Stimulated activated CD4-positive, alpha-beta T cell treated with anti-CD3 and anti-CD28 coated beads, Interleukin-4, amount 100 ng/mL, for 4 hours (primary cell): ENCODE measurements around the gene CERCAM.

Experiments
- DNase-seq, 2 experiments: peaks; one replicate each; pipeline ENCODE4 v3.0.0-alpha.2; 2020

The CERCAM gene, protein sequence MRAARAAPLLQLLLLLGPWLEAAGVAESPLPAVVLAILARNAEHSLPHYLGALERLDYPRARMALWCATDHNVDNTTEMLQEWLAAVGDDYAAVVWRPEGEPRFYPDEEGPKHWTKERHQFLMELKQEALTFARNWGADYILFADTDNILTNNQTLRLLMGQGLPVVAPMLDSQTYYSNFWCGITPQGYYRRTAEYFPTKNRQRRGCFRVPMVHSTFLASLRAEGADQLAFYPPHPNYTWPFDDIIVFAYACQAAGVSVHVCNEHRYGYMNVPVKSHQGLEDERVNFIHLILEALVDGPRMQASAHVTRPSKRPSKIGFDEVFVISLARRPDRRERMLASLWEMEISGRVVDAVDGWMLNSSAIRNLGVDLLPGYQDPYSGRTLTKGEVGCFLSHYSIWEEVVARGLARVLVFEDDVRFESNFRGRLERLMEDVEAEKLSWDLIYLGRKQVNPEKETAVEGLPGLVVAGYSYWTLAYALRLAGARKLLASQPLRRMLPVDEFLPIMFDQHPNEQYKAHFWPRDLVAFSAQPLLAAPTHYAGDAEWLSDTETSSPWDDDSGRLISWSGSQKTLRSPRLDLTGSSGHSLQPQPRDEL

GRCh38 chr9:128420651-128421481, at the start of gene CERCAM:
Gene CERCAM (plus strand): TSS chr9:128420857. CDS start chr9:128420878, 21 bp downstream.
- DNase-seq, result peak; percentile 30 to 49

DNA sequence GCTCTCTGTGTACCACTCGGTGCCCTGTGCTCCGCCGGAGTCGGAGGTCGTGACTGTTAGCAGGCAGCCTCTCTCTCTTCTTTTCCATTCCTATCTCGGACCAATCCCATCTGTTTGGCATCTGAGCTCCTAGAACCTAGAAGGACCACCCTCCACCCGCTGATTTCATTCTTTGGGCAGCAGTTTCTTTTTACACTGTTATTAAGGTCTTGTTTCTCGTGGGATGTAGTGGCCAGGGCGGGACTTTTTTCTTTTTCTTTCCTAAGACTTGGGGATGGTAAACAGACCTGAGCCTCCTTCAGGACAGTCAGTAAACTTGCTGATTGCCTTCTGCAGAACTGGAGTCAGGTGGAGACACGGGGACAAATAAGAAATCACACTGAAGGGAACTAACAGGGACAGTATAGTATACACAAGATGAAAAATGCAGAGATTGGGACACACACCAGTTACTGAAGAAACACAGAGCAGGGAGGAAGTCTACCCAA, 49.0 kb upstream of the CERCAM start:
- DNase-seq, result no peak

DNA sequence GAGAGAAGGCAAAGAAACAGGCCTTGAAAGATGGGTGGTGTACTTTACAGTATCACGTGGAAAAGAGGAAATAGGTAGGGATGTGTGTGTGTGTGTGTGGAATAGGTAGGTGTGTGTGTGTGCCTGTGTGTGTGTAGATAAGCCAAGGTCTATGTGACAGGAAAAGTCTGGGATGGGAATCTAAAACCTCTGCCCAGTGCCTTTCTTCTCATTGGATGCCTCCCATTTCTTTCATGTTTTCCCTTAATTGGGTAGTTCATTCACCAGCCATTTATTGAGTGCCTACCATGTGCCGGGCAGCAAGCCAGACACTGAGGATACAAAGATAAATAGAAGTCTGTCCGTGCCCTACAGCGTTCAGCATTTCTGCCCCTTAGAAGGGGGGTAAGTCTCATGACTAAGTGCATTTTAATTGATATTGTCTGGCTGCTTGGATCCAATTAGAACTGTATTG, 48.4 kb upstream of the CERCAM start:
- DNase-seq, result no peak

DNA sequence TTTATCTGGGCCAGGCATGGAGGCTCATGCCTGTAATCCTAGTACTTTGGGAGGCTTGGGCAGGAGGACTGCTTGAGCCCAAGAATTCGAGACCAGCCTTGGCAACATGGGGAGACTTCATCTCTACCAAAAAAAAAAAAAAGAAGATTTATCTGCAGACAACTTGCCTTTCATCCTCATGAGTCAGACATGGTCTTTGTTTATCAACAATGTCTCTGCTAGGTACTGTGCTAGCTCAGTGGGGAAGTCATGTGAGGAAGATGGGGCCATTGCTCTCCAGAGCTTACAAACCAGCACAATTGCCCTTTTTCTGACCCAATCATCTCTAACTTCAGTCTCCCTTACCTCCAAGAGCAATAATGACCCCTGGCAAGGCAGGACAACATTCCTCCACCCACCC, 47.9 kb upstream of the CERCAM start:
- no peak for DNase-seq

DNA sequence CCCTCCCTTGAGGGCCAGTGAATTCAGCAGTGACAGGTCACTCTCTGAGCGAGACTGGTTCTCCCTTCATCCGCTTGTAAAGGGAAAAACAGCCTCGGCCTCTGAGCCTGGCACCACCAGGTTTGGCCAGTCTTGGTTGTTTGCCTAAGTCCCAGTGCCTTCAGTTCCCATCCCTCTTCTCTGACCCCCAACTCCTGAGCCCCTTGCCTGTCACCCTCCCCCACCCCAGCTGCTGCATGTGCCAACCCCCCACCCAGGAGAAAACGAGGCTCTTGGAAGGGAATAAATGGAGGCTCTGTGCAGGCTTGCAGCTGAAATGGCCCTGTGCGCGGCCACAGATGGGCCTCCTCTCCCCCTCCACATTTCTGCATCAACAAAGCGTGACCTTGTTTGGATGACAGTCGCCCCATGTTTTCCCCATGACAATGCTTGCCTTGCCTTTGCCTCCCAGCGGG, 46.4 kb upstream of the CERCAM start:
- no peak for DNase-seq

- no peak for DNase-seq
Measured at GRCh38 chr9:128375865-128376264, 44.8 kb upstream of the CERCAM start.

DNA sequence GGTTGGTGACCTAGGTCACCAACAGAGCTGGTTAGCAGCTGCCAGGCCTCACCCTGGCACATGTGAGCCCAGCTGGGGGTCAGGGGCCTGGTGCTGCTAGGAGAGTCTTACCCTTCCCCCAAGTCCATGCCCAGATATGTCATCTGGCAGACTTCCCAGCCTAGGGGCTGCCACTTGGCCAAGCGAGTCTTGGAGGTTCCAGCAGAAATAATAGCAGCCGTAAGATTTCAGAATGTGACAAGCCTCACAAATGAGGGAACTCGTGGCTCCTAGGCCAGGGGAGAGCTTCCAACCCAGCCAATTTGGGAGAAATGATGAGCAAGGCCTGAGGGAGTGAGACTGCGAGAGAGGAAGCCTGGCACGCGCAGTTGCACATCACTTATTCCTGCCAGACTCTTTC, 38.4 kb upstream of the CERCAM start:
- no peak for DNase-seq

- no peak for DNase-seq
Measured at GRCh38 chr9:128383007-128383753, 37.5 kb upstream of the CERCAM start.

DNA sequence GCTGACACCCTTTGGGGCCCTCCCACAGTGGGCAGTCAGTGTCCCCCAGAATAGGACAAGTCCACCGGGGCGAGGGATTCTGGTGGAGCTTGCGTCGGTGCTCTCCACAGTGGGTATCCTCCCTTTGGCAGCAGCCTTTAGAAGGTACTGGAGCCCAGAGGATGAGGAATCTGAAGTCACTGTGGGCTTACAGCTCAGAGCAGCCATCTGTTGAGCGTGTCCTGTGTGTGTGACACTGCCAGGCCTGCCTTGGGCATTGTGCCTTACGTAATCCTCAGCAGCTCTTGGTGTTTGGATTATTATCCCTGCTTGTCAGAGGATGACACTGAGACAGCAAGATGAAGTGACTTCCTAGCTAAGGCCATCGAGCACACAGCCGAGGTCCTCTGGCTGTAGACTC, 36.9 kb upstream of the CERCAM start:
- DNase-seq, result no peak

GRCh38 chr9:128384801-128385495, 35.7 kb upstream of the CERCAM start:
- no peak for DNase-seq

- DNase-seq, result no peak
Measured at GRCh38 chr9:128385496-128386460, 34.9 kb upstream of the CERCAM start.

DNA sequence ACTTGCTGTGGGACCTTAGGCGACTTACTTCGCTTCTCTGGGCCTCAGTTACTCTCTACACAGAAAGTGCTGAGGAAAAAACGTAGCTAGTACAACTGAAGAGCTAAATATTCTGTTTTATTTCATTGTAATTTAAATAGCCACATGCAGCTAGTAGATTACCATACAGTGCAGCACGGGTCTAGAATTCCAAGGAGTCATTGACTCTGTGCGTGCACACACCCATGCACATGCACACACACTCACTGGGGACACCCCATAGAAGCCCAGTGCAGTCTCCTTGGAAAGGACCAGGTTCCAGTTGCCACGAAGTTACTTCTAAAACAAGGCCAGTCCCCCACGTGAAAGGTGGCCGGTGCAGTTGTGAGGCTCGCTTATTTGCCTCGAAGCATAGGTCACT, 32.5 kb upstream of the CERCAM start:
- DNase-seq, result no peak

DNA sequence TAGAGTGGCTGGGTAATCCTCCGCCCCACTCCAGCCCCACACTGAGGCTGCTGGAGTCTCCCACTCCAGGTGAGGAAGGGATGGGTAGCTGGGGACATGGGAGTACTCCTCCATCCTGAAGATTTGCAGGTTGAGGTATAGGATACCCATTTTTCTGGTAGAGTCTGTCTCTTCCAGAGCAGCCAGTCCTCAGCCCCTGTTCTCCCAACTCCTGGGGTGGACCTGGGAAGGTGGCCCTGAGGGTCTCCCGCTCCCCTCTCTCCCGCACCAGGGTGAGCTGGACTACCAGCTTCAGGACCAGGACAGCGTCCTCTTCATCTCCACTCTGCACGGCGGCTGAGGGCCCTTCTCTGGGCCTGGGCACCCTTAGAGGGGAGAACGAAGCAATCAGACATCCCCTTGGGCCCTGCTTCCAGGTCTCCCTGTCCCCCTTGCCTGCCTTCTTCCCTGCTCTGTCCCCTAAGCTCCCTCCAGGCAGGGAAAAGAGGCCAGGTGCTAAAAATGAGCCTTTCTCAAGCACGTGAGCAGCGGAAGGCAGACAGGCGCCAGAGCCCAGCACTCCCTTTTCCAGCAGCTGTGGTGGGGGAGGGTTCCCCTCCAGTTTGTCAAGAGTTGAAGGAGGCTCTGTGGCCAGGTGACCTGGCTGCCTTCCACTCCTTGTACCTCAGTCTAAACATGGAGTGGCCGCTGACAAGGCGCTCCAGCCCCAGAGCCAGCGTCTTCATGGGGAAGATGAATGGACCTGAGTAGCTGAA, 31.1 kb upstream of the CERCAM start:
- DNase-seq, result no peak

DNA sequence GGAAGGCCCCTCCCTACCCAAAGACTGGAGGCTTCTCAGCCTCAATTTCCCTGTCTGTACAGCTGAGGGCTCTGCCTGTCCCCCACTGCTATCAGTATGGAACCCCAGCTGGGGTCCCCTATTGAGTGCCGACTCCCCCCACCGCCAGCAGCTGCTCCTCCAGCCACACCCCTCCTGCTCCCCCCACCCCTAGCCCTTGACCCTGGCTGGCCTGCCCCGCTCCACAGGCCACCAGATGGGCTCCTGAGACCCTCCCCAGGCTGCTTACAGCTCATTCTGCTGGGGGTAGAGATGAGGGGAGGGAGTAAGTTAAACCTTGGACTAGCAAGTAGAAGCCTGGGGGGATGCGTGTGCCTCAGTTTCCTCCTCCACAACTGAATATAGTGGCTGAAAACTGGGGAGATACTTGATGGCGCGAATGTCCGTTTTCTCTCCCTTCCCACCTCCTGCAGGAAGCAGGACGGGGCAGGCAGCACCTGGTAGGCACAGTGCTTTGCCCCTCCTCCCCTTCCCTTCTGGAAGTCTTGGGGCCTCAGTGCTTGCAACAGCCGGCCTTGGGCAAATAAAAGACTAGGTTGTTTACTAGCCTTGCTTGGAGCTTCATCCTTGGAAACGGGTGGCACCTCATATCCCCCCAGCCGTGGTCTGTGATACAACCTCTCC, 30.4 kb upstream of the CERCAM start:
- no peak for DNase-seq

DNA sequence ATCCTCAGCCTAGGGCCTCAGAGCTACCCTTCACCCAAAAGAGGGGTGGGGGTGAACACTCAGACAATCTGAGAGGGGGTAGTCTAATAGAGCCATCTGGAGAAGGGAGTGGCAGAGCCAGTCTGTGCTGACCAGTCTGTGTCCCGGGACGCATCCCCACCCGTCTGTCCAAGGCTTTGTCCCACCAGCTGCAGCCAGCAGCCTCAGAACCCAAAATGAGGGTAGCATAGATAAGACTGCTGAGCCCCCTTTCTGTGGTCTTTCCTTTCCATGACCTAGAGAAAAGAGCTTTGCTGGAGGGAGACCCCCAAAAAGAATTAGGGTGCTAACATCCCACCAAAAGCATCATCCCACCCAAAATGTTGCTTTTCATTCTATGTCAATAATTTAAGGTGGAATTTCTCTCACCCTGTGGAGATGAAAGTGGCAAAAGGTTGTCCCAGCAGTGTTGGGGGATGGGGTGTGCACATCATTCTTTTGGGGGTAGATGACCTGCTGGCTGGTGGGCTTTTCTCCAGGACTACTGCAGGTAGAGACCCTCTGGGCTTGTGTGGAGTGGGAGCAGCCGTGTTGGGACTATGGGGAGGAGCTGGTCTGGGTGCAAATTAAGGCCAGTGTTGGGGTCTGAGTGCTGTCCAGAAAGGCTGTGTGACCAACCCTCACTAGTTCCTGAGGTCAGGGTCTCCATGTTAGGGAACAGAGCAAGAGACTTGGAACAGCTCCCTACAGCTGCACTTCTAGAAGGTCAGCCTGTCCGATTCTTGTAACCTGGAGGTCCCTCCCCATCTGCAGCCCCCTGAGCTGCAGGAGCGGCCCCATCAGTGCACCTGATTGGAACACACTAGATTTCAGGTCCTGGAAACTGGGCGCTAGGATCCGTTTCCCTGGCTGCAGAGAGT, 29.6 kb upstream of the CERCAM start:
- no peak for DNase-seq

DNA sequence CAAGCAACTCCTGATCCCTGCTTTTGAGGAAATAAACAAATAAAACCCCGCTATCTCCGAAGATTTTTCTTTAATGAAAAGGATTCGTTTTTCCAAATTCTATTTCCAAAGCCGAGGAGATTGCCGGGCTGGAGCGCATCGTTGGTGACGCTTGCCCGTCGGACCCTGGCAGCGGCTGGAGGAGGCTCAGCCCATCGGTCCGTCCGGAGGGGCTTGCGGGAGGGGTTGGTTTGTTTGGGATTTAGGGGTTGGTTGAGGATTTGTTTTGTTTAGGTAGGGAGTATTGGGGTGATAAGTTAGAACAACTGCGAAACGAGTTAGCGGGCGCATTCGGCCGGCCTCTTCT, 28.7 kb upstream of the CERCAM start:
- DNase-seq, result no peak

GRCh38 chr9:128392302-128393144, 28.1 kb upstream of the CERCAM start:
- no peak for DNase-seq
